HG02884 (cell line): Measurements from ENCODE around the gene EYS.

ENCODE experiments used
- ATAC-seq: cut with Tn5 transposase; IDR thresholded peaks from one replicate; pipeline ENCODE4 v1.9.1; 2021; ENCODE audit warnings: mild to moderate bottlenecking, moderate library complexity; ENCODE audit not compliant: unreplicated experiment

Gene EYS

GRCh38 chr6:65707126-65707826, at the start of gene EYS:
TSS of gene EYS (minus strand) at chr6:65707226. CDS start at chr6:65495410, 211,816 bp downstream.
- no peak for ATAC-seq

DNA sequence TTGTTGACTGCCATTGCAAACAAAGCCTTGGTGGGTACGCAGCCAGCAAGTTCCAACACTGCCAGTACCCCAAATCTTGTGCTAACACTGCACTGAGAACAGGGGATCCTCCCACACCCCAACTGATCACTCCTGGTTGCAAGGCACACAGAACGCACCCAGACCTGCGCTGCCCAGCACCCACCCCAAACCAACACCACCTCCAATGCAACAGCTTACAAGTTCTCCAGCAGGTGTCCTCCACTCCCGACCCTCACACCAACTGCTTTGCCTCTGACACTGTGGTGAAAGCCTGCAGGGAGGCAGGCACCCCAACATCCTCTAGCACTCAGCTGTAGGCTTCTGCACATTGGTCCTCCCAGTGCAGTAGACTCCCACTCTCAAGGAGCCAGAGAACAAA, 39.3 kb upstream of the EYS start:
- no peak for ATAC-seq

DNA sequence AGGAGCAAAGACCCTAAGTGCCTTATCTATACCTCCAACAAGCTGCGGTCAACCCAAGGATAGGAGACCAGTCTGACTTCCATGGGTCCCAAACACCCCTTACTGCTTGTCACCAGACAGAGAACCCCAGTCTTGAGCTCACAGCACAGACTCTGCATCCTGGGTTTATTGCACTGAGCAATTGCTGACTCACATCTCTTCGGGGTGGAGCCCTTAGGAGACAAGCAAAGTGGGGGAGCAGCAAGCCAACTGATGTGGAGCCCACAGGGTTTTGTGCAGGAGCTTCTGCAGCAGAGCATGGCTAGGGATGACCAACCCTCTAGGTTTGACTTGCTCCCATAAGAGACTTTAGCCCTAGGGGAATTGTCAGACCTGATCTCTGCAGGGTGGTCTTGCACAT, 38.6 kb upstream of the EYS start:
- ATAC-seq = no peak

GRCh38 chr6:65728879-65729479, 22.0 kb upstream of the EYS start:
- ATAC-seq = no peak

GRCh38 chr6:65719101-65719500, 12.1 kb upstream of the EYS start:
- ATAC-seq = no peak

- no peak for ATAC-seq
Observed at GRCh38 chr6:65711531-65711930, 4.5 kb upstream of the EYS start.

DNA sequence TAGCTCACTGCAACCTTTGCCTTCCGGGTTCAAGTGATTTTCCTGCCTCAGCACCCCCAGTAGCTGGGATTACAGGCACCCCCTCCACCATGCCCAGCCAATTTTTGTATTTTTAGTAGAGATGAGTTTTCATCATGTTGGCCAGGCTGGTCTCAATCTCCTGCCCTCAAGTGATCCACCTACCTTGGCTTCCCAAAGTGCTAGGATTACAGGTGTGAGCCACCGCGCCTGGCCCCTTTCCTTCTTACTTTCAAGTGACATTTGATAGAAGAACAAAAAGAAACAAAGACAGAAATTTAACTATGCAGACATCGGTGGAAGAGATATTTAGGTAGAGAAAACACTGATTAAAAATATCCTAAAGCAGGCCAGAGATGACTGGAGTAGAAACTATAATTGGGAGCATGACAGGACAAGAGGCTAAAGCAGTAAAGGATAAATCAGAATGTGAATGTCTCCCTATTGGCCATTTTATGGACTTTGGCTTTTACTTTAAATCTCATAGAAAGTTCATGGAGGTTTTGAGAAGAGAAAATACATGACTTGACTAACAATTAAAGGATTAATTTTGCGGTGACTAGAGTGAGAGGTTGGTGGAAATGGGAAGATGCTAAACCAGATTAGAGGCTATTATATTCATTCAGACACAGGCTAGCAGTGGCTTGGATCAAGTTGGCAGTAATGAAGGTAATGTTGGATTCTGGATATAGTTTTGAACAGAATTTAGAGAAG, 2.2 kb upstream of the EYS start:
- no peak for ATAC-seq

DNA sequence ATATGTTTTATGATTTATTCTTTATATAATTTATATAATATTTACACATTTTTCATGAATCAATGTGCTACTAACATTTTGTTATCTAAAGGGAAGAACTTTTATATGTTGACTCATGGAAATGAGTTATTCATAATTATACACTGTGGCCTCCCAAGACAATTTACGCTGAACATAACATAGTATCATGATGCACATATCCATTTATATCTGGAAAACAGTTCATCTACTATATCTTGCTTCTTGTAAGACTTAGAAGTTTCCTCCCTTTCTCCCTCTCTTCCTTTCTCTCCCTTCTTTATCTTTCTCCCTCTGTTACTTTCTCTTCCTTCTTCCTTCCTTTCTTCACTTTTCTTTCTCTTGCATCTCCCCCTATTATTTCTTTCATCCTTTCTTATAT, 1.1 kb upstream of the EYS start:
- ATAC-seq = no peak

GRCh38 chr6:65706436-65706835, 590 bp downstream of the EYS start:
- no peak for ATAC-seq

- ATAC-seq = no peak
Observed at GRCh38 chr6:65701325-65701724, 5.7 kb downstream of the EYS start.

- no peak for ATAC-seq
Observed at GRCh38 chr6:65700561-65700960, 6.5 kb downstream of the EYS start.

- ATAC-seq = no peak
Observed at GRCh38 chr6:65692109-65692508, 14.9 kb downstream of the EYS start.

DNA sequence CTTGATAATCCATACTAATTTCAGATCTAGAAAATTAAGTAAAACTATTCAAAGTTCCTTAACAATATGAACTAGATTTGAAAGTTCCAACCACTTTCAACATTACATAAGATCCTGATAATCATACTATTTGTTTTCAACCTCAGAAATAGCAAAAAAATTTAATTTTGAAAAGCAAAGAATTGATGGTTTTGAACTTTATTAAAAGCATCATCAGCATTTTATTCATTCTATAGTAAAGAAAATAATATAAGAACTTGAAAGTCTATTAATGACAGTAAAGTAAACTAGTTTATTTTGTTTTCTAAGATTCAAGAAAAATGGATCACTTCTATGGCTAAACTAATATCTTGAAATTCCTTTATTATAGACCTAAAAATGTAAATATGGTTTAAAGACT, 26.8 kb downstream of the EYS start:
- no peak for ATAC-seq

DNA sequence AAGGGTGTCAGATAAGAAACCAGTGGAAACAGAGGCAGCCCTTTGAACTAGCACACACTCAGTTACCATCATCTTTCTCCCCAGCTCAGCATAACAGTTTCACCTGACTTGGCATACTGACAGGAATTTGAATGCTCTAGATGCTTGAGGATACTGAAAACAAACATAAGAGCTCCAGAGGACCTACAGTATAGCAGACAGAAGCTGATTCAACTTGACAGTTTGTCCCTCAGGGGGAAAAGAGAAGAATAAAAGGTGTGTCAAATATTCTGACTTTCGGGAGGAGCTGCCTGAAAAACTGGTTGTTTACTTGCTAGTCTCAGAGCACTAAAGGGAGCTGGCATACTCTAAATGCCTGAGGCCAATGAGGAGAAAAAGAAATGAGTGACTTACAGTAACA, 35.1 kb downstream of the EYS start:
- no peak for ATAC-seq

- no peak for ATAC-seq
Observed at GRCh38 chr6:65667916-65668656, 38.9 kb downstream of the EYS start.

DNA sequence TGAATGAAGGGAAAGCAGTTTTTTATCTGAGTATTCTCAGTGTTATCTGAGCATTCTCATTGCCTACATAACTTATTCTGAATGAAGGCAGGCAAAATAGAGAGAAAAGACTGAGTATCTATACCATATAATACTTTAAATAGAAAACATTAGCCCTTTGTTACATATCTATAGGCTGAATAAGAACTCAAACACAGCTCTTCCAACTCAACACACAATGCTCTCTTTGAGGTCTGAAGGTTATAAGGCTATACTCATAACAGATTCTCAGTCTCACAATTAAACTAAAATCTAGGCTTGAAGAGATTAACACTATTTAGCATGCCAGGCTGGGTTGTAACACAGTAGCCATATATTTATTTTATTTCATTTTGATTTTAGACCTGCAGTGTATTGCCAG, 56.9 kb downstream of the EYS start:
- ATAC-seq = no peak

- no peak for ATAC-seq
Observed at GRCh38 chr6:65649392-65649791, 57.6 kb downstream of the EYS start.

DNA sequence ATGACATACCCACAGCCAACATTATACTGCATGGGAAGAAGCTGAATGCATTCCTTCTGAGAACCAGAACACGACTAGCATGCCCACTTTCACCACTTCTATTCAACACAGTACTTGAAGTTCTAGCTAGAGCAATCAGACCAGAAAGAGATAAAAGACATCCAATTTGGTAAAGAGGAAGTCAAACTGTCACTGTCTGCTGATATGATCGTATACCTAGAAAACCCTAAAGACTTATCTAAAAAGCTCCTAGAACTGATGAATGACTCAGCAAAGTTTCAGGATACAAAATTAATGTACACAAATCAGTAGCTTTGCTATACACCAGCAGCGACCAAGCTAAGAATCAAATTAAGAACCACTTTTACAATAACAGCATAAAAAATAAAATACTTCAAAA, 60.5 kb downstream of the EYS start:
- ATAC-seq = no peak

DNA sequence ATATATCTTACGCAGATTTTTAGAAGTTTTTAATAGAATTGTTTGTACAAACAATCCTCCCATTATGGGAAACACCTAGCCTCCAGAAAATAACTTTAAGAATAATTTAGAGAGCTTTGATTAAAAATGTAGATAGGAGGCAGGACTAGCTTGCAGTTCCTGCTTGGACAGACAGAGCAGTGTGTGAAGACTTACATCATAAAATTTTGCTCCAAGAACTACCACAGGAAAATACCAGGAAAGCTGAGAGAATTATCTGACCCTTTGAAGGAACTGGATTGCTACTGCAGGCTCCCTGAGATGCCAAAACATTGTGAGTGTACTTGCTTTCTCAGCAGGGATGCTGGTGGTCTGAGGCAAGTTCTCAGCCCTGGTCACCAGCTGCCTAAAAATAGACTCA, 64.2 kb downstream of the EYS start:
- no peak for ATAC-seq

GRCh38 chr6:65638047-65638831, 68.8 kb downstream of the EYS start:
- ATAC-seq = no peak
